ENCODE measurements around the gene ZNF304. TPM values are rescaled to one million over a fixed set of nuclear protein-coding genes. Genes with fewer than 3 reads are reported as not detected.

ZNF304 gene
- total and polyA plus RNA-seq, 2 of the 13 experiments (the other 11 are each of a cell fraction or from before 2014, with no cell fraction given): 3.4 to 8.0 TPM

DNA sequence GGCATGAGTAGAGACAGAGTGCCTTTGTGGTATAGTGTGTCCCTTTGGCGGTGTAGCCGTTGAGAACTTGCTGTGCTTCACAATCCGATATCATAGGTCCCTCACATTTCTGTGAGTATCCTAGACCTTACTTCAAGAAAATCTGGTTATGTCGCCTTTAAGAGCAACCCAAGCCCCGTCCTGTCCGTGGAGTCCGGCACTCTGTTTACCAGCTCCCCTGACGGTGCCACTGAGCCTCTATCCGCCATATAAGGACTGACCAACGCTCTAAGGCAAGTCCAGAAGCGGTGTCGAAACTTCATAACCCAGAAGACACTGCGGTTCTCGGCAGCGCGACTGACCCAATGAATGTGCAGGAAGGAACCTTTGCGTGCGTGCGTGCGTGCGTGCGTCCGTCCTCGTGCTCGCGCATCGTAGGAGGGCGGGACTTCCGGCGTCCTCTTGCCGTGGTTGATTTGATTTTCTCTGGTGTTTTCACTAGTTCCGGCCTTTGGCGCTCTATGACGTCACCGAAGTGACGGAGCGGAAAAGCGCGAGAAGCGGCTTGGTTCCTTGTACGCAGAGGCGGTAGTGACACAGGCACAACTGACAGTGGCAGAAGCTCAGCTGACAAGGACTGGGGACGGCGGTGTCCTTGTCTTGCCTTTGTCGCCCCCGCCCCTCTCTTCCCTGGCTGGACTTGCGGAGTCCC lies 12.1 kb downstream of the ZNF304 start, which contains the start of the genes TRAPPC2B and ZNF547 (continued):
- TF ChIP-seq, protein P1, sequence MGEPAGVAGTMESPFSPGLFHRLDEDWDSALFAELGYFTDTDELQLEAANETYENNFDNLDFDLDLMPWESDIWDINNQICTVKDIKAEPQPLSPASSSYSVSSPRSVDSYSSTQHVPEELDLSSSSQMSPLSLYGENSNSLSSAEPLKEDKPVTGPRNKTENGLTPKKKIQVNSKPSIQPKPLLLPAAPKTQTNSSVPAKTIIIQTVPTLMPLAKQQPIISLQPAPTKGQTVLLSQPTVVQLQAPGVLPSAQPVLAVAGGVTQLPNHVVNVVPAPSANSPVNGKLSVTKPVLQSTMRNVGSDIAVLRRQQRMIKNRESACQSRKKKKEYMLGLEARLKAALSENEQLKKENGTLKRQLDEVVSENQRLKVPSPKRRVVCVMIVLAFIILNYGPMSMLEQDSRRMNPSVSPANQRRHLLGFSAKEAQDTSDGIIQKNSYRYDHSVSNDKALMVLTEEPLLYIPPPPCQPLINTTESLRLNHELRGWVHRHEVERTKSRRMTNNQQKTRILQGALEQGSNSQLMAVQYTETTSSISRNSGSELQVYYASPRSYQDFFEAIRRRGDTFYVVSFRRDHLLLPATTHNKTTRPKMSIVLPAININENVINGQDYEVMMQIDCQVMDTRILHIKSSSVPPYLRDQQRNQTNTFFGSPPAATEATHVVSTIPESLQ (CRISPR knock-in tag; conservative IDR thresholded peaks at IDR 0.05): 0 out of 2 replicates have a peak, but pooled peaks have one; percentile 48
- TF ChIP-seq ZFP62 (CRISPR knock-in tag; IDR thresholded peaks at IDR 0.05) (no peak), ATF1 (CRISPR knock-in tag; IDR thresholded peaks at IDR 0.05) (peak; percentile 98), ZFX (CRISPR knock-in tag; IDR thresholded peaks at IDR 0.05; ENCODE audit: low read depth) (peak; percentile 45), ZNF761 (CRISPR knock-in tag; conservative IDR thresholded peaks at IDR 0.05) (no peak), KAT2B (IDR thresholded peaks at IDR 0.05; ENCODE audit: borderline replicate concordance, low read depth, low read length) (no peak), HNF4G (IDR thresholded peaks at IDR 0.05; ENCODE audit: borderline replicate concordance, low read depth, low read length) (peak; percentile 2; the same call in 1 of the 2 replicates), HNF4G (CRISPR knock-in tag; IDR thresholded peaks at IDR 0.05; ENCODE audit: borderline replicate concordance, low read depth) (no peak), ZNF816 (CRISPR knock-in tag; IDR thresholded peaks at IDR 0.05; ENCODE audit: borderline replicate concordance) (no peak), ZFP36L2 (CRISPR knock-in tag; IDR thresholded peaks at IDR 0.05) (no peak), ZNF569 (CRISPR knock-in tag; IDR thresholded peaks at IDR 0.05; ENCODE audit: borderline replicate concordance) (no peak), MZF1 (CRISPR knock-in tag; IDR thresholded peaks at IDR 0.05; ENCODE audit: borderline replicate concordance) (no peak), KDM3A (CRISPR knock-in tag; IDR thresholded peaks at IDR 0.05; ENCODE audit: low read depth) (no peak; the same call in 1 of the 2 replicates), YEATS2 (CRISPR knock-in tag; IDR thresholded peaks at IDR 0.05; ENCODE audit: borderline replicate concordance) (peak; percentile 98)
- TF ChIP-seq, protein P2, sequence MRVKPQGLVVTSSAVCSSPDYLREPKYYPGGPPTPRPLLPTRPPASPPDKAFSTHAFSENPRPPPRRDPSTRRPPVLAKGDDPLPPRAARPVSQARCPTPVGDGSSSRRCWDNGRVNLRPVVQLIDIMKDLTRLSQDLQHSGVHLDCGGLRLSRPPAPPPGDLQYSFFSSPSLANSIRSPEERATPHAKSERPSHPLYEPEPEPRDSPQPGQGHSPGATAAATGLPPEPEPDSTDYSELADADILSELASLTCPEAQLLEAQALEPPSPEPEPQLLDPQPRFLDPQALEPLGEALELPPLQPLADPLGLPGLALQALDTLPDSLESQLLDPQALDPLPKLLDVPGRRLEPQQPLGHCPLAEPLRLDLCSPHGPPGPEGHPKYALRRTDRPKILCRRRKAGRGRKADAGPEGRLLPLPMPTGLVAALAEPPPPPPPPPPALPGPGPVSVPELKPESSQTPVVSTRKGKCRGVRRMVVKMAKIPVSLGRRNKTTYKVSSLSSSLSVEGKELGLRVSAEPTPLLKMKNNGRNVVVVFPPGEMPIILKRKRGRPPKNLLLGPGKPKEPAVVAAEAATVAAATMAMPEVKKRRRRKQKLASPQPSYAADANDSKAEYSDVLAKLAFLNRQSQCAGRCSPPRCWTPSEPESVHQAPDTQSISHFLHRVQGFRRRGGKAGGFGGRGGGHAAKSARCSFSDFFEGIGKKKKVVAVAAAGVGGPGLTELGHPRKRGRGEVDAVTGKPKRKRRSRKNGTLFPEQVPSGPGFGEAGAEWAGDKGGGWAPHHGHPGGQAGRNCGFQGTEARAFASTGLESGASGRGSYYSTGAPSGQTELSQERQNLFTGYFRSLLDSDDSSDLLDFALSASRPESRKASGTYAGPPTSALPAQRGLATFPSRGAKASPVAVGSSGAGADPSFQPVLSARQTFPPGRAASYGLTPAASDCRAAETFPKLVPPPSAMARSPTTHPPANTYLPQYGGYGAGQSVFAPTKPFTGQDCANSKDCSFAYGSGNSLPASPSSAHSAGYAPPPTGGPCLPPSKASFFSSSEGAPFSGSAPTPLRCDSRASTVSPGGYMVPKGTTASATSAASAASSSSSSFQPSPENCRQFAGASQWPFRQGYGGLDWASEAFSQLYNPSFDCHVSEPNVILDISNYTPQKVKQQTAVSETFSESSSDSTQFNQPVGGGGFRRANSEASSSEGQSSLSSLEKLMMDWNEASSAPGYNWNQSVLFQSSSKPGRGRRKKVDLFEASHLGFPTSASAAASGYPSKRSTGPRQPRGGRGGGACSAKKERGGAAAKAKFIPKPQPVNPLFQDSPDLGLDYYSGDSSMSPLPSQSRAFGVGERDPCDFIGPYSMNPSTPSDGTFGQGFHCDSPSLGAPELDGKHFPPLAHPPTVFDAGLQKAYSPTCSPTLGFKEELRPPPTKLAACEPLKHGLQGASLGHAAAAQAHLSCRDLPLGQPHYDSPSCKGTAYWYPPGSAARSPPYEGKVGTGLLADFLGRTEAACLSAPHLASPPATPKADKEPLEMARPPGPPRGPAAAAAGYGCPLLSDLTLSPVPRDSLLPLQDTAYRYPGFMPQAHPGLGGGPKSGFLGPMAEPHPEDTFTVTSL (CRISPR knock-in tag; IDR thresholded peaks at IDR 0.05; ENCODE audit: borderline replicate concordance): no peak
- TF ChIP-seq, protein P3, sequence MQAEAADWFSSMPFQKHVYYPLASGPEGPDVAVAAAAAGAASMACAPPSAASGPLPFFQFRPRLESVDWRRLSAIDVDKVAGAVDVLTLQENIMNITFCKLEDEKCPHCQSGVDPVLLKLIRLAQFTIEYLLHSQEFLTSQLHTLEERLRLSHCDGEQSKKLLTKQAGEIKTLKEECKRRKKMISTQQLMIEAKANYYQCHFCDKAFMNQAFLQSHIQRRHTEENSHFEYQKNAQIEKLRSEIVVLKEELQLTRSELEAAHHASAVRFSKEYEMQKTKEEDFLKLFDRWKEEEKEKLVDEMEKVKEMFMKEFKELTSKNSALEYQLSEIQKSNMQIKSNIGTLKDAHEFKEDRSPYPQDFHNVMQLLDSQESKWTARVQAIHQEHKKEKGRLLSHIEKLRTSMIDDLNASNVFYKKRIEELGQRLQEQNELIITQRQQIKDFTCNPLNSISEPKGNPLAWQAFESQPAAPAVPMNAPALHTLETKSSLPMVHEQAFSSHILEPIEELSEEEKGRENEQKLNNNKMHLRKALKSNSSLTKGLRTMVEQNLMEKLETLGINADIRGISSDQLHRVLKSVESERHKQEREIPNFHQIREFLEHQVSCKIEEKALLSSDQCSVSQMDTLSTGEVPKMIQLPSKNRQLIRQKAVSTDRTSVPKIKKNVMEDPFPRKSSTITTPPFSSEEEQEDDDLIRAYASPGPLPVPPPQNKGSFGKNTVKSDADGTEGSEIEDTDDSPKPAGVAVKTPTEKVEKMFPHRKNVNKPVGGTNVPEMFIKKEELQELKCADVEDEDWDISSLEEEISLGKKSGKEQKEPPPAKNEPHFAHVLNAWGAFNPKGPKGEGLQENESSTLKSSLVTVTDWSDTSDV (CRISPR knock-in tag; IDR thresholded peaks at IDR 0.05): no peak
- TF ChIP-seq, protein P4, sequence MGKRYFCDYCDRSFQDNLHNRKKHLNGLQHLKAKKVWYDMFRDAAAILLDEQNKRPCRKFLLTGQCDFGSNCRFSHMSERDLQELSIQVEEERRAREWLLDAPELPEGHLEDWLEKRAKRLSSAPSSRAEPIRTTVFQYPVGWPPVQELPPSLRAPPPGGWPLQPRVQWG (CRISPR knock-in tag; IDR thresholded peaks at IDR 0.05; ENCODE audit: borderline replicate concordance, low read depth): no peak

Data from HepG2 (cell line).